ENCODE results near the gene TAGLN.

Gene TAGLN

DNA sequence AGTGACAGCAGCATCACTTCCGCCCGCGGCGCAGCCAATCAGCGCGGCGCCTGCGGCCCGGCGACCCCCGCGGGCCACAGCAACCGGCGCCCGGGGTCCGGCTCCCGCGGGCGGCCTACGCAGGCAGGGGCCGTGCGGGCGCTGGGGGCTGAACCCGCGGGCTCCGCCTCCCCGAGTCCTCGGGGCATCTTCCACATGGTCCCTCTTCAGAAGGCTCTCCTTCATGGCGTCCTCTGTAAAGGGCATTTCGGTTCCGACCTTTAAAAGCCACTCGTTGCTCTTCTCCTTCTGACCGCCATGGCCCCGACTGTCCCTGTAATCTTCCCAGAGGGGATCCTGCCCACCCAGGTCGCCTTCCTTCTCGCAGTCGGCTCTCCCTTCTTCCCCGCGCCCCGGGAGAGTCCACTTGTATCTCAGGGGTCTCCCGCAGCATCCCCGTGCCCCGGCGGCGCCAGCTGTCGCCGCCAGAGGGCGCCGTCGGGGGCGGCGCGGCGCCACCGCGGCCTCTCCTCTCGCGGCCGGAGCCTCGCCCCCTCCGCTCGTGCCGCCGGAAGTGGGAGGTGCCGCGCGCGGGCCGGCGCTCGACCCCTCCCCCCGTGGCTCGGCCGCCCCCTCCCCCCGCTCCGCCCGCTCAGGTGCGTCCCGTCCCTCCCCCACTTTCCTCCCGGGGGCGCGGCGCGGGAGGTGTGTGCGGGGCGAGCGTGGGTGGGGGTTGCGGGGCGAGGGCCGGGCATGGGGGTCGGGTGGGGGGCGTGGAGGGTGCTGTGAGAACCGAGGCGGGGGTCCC lies 33.1 kb downstream of the TAGLN start, which contains the start of gene RNF214:
Gene RNF214 (plus strand): TSS at position 580 of the 787 bp plus-strand sequence. CDS start 1,602 bp downstream, outside the sequence.
- DNase-seq, result peak; percentile 78

DNA sequence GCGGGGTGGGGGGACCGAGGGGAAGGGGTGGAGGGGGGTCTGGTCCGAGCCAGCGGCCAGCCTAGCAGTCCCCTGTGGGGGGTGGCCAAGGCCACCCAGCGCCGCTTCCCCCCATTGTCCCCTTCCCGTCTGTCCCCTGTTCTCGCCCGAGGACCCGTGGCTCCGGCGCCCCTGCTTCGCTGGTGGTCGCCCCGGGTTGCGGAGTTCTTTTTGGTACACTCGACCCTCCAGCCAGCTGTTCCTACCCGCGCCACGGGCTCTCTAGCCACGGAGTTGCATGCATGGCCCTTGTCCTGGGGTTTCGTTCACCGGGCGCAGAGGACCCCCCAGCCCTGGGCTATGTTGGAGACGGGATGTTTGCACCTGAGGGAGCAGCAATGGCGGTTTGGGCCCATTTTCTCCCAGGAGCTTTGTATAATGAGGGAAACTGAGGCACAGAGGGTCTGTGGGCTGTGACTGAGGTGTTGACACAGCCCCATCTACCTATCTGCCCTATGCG lies 33.8 kb downstream of the TAGLN start:
- DNase-seq, result peak; percentile 9

DNA sequence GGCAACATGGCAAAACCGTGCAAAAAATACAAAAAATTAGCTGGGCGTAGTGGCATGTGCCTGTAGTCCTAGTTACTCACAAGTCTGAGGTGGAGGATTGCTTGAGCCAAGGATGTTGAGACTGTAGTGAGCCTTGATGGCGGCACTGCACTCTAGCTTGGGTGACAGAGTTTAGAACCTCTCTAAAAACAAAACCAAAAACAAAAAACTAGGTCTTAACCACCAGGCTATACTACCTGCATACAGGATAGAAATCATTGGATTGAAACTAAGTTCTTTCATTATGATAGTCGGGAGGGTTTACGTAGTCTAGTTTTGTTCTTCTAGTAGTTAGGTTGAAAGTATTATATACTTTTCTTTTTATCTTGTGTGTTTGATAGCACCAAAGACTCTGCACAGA lies 39.1 kb downstream of the TAGLN start:
- DNase-seq, result no peak

DNA sequence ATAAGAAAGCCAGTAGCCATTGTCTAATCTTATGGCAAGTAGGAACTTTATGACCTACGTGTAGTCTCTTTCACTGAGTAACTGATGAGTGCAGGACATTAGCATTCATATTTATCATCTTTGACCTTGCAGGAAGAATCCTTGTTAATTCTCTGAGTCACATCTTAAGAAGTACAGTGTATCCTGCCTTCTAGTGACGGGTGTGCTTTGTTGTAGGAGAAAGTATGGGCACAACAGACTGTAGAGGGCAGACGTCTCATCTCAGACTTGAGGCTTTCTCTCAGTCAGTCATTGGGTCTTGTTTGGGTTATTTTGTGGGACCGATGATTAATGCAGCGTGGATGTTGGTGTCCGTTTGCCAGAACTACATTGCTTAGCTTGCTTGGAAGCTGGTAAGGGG lies 40.1 kb downstream of the TAGLN start:
- no peak for DNase-seq

DNA sequence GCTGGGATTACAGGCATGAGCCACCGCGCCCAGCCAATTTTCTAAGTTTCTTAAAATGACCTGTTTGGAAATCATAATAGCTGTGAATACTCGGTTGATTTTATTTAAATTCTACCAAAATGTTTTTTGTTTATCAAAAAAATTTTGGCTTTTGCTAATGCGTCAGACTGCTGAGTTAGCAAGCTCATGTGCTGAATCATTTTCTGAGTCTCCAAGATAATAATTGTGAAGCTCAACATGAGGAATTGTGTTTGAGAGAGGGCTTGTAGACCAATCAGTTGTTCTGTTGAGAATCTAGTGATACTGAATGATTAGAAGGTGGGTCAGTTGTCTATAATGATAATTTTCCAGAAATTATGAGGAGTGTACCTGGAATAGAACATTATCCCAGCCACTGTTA lies 49.2 kb downstream of the TAGLN start:
- DNase-seq, result no peak

DNA sequence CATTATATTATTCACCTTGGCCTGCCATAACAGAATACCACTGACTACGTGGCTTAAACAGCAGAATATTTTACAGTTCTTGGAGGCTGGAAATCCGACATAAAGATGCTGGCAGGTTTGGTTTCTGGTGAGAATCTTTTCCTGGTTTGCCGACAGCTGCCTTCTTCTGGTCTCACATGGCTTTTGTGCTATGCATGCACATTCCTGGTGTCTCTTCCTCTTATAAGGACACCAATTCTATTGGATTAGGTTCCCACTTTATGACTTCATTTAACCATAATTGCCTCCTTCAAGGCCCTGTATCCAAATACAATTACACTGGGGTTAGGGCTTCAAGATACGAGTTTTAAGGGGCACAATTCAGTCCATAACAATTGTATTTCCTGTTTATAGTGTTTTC lies 50.4 kb downstream of the TAGLN start:
- DNase-seq, result no peak

DNA sequence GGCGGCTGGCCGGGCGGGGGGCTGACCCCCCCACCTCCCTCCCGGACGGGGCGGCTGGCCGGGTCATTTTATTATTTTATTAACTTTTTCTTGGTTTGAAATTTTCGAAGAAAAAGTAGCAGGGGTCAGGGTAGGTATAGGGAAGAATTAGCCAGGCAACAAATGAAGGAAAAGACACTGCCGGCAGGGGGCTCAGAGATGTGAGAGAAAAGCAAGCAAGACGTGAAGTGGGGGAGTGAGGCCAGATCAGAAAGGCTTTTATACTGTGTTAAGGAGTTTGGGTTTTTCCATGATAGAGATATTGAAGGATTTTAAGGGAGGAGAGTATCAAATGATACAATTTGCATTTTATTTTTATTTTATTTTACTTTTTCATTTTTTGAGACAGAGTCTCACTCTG lies 52.3 kb downstream of the TAGLN start:
- DNase-seq, result no peak

DNA sequence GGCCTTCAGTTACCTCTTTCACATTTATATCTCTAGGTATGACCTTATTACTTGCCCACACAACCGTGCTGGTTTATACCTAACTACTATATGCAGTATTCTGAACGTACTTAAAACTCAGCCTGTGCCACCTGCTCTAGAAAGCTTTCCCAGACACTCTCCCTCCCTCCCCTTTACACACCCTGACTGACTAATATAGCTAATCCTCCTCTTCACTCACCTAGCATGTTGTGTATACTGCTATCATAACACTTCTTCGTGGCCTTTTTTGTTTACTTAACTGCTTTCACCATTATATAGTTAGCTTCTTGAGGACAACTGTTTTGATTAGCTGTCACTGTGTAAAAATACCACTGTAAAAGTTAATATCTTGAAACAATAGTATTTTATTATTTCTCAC lies 56.8 kb downstream of the TAGLN start:
- DNase-seq, result no peak

DNA sequence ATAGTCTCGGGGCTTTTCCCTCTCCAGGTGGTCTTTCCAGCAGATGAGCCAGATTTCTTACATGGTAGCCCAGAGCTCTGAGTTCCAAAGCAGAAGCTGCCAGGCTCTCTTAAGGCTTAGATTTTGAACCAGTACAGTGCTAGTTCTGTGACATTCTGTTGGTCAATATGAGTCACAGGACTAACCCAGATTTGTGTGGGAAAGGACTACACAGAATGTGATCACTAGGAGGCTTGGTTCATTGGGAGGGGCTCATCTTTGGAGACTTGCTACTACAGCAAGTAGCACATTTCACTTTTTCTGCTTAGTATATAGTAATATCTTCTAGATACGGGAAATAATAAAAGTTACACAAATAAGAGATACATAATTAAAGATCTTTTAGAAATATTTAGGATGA lies 57.4 kb downstream of the TAGLN start:
- DNase-seq, result no peak
